H1 (cell line): ENCODE results near the gene ADAMTS16. TPM values are rescaled to one million over a fixed set of nuclear protein-coding genes. Genes with fewer than 3 reads are reported as not detected.

Experiments
- CTCF ChIA-PET: fragments of 300-600 bp; sonication (Branson Sonifier 250); formaldehyde crosslinking; loops from one replicate; lab custom pipeline; 2021; ENCODE audit not compliant: partially characterized antibody; lab: Charles Lee
- POLR2A ChIA-PET: fragments of 300-600 bp; sonication (Branson Sonifier 250); formaldehyde crosslinking; loops from one replicate; lab custom pipeline; 2021; ENCODE audit warnings: inconsistent platforms; ENCODE audit not compliant: partially characterized antibody; lab: Charles Lee
- DNase-seq, 2 experiments: peaks; one replicate each; pipeline versions ENCODE4 v3.0.0 to v3.0.0-alpha.2; 2010 to 2022; ENCODE audit warnings: low spot score in 2 of 2, low read depth in 1 of 2, mixed read lengths in 1 of 2
- FAIRE-seq: peaks from 2 replicates; lab custom pipeline; 2011; peaks lifted over from hg19 to GRCh38; lab: Jason Lieb, UNC
- H2AFZ ChIP-seq: 2 replicates; pipeline ENCODE4 v1.8.1; 2012; ENCODE audit warnings: low read length, inconsistent platforms
- H2AK5ac ChIP-seq: 2 replicates; pipeline ENCODE4 v1.6.1; 2013; ENCODE audit warnings: low read depth, low read length
- H2BK120ac ChIP-seq: replicated peaks from 2 replicates; pipeline ENCODE3; 2013; ENCODE audit warnings: low read depth, low read length, inconsistent platforms
- H2BK12ac ChIP-seq: 2 replicates; pipeline ENCODE4 v1.6.1; 2013; ENCODE audit warnings: low read depth, low read length
- H2BK15ac ChIP-seq: 2 replicates; pipeline ENCODE4 v1.6.1; 2013; ENCODE audit warnings: low read length
- H2BK20ac ChIP-seq: 2 replicates; pipeline ENCODE4 v1.6.1; 2013; ENCODE audit warnings: low read length
- H2BK5ac ChIP-seq: 2 replicates; pipeline ENCODE4 v1.6.1; 2013; ENCODE audit warnings: low read depth, low read length
- H3K14ac ChIP-seq: 2 replicates; pipeline ENCODE4 v1.6.1; 2013; ENCODE audit warnings: inconsistent platforms; ENCODE audit not compliant: insufficient read length
- H3K18ac ChIP-seq: 2 replicates; pipeline ENCODE4 v1.6.1; 2013; ENCODE audit warnings: low read length; ENCODE audit errors: extremely low read depth
- H3K23ac ChIP-seq: 2 replicates; pipeline ENCODE4 v1.6.1; 2013; ENCODE audit warnings: inconsistent platforms; ENCODE audit not compliant: insufficient read length
- H3K23me2 ChIP-seq: 2 replicates; pipeline ENCODE4 v1.6.1; 2013; ENCODE audit warnings: low read depth, low read length
- H3K27ac ChIP-seq: 2 replicates; pipeline ENCODE4 v1.6.1; 2011; ENCODE audit warnings: low read depth, low read length, inconsistent platforms
- H3K27me3 ChIP-seq, 4 experiments: replicated peaks in 1 of 4; 1 replicate in 1 of 4; 2 replicates in 3 of 4; pipeline versions ENCODE4 v1.6.1 to v1.8.1; 2011 to 2013; ENCODE audit warnings: low read length in 3 of 4, mild to moderate bottlenecking in 3 of 4, inconsistent platforms in 2 of 4, mixed read lengths in 2 of 4, moderate library complexity in 1 of 4; ENCODE audit not compliant: control insufficient read depth in 3 of 4, insufficient read depth in 3 of 4; ENCODE audit errors: extremely low read depth in 1 of 4
- H3K36me3 ChIP-seq, 4 experiments: 2 replicates each; pipeline versions ENCODE4 v1.6.1 to v1.8.1; 2011 to 2013; ENCODE audit warnings: mild to moderate bottlenecking in 4 of 4, low read length in 3 of 4, moderate library complexity in 2 of 4, control low read depth in 1 of 4, inconsistent platforms in 1 of 4; ENCODE audit not compliant: insufficient read depth in 4 of 4, control insufficient read depth in 2 of 4
- H3K4ac ChIP-seq: replicated peaks from 2 replicates; pipeline ENCODE3; 2013; ENCODE audit warnings: low read length, low read depth, mixed read lengths, inconsistent platforms; ENCODE audit not compliant: insufficient read length
- H3K4me1 ChIP-seq, 4 experiments: replicated peaks in 1 of 4; 1 replicate in 1 of 4; 2 replicates in 3 of 4; pipeline versions ENCODE4 v1.6.1 to v1.8.1; 2011 to 2013; ENCODE audit warnings: low read length in 3 of 4, inconsistent platforms in 2 of 4, mixed read lengths in 1 of 4; ENCODE audit not compliant: insufficient read depth in 4 of 4, control insufficient read depth in 3 of 4
- H3K4me2 ChIP-seq, 2 experiments: 2 replicates each; pipeline versions ENCODE4 v1.6.1 to v1.8.1; 2011 to 2013; ENCODE audit warnings: low read depth in 2 of 2, low read length in 2 of 2, control low read depth in 1 of 2, inconsistent platforms in 1 of 2, mild to moderate bottlenecking in 1 of 2; ENCODE audit not compliant: insufficient read depth in 1 of 2
- H3K4me3 ChIP-seq, 4 experiments: fragments of 200-600, 300-600 bp in 1 of 4; sonication (generic), shearing (Covaris generic), sonication (Bioruptor Twin) in 1 of 4; 2 replicates each; pipeline versions ENCODE4 v1.5.1 to v1.8.1; 2011 to 2016; ENCODE audit warnings: low read length in 4 of 4, low read depth in 3 of 4, control low read depth in 2 of 4, inconsistent platforms in 2 of 4, mild to moderate bottlenecking in 2 of 4, mixed read lengths in 1 of 4, moderate library complexity in 1 of 4; ENCODE audit not compliant: insufficient read depth in 2 of 4; ENCODE audit errors: extremely low read depth in 1 of 4
- H3K56ac ChIP-seq: replicated peaks from 2 replicates; pipeline ENCODE3; 2013; ENCODE audit warnings: low read depth, mild to moderate bottlenecking, mixed read lengths, low read length, inconsistent platforms; ENCODE audit not compliant: insufficient read length
- H3K79me1 ChIP-seq: 2 replicates; pipeline ENCODE4 v1.6.1; 2013; ENCODE audit warnings: low read depth, low read length, control low read depth
- H3K79me2 ChIP-seq, 2 experiments: 2 replicates each; pipeline versions ENCODE4 v1.6.1 to v1.8.1; 2012 to 2013; ENCODE audit warnings: low read length in 2 of 2, mild to moderate bottlenecking in 2 of 2, inconsistent platforms in 1 of 2; ENCODE audit not compliant: insufficient read depth in 2 of 2, control insufficient read depth in 1 of 2
- H3K9ac ChIP-seq, 4 experiments: replicated peaks in 1 of 4; 1 replicate in 1 of 4; 2 replicates in 3 of 4; pipeline versions ENCODE4 v1.6.1 to v1.8.1; 2011 to 2013; ENCODE audit warnings: low read depth in 3 of 4, low read length in 3 of 4, control low read depth in 2 of 4, mild to moderate bottlenecking in 2 of 4, moderate library complexity in 2 of 4, inconsistent platforms in 1 of 4; ENCODE audit errors: extremely low read depth in 1 of 4
- H3K9me3 ChIP-seq, 2 experiments: 2 replicates each; pipeline versions ENCODE4 v1.6.1 to v1.8.1; 2012 to 2013; ENCODE audit warnings: mild to moderate bottlenecking in 2 of 2, moderate library complexity in 2 of 2, control low read depth in 1 of 2, inconsistent platforms in 1 of 2, low read depth in 1 of 2, low read length in 1 of 2, mixed read lengths in 1 of 2; ENCODE audit not compliant: insufficient read depth in 2 of 2
- H4K20me1 ChIP-seq, 2 experiments: replicated peaks in 1 of 2; 2 replicates each; pipeline versions ENCODE3 to v1.8.1; 2011 to 2013; ENCODE audit warnings: inconsistent platforms in 2 of 2, low read length in 2 of 2, mild to moderate bottlenecking in 1 of 2; ENCODE audit not compliant: insufficient read depth in 2 of 2, control insufficient read depth in 1 of 2
- H4K5ac ChIP-seq: 2 replicates; pipeline ENCODE4 v1.6.1; 2013; ENCODE audit warnings: low read length, low read depth, mixed read lengths, inconsistent platforms; ENCODE audit not compliant: insufficient read length
- H4K8ac ChIP-seq: 2 replicates; pipeline ENCODE4 v1.8.0; 2013; ENCODE audit warnings: mild to moderate bottlenecking, moderate library complexity, low read length, inconsistent platforms; ENCODE audit not compliant: insufficient read depth; ENCODE audit errors: extremely low read depth
- H4K91ac ChIP-seq: replicated peaks from 2 replicates; pipeline ENCODE3; 2013; ENCODE audit warnings: low read length, mixed read lengths, inconsistent platforms; ENCODE audit not compliant: insufficient read length
- BRCA1 ChIP-seq: IDR thresholded peaks from 2 replicates; pipeline ENCODE4 v1.6.1; 2012; ENCODE audit warnings: low read depth, low read length, improper control_type of control experiment
- CBX5 ChIP-seq: fragments of 300-800, 300-1000 bp; sonication (generic); IDR thresholded peaks from 2 replicates; pipeline ENCODE4 v1.7.1; 2016; ENCODE audit warnings: antibody characterized with exemption, low read length, low read depth
- CTCF ChIP-seq, 3 experiments: IDR thresholded peaks; 1 replicate in 2 of 3; 2 replicates in 1 of 3; pipeline versions ENCODE4 v1.5.1 to v1.6.1; 2011; ENCODE audit warnings: low read length in 3 of 3, mild to moderate bottlenecking in 3 of 3, inconsistent platforms in 2 of 3, low read depth in 1 of 3, moderate library complexity in 1 of 3; ENCODE audit not compliant: insufficient read depth in 1 of 3; ENCODE audit errors: control extremely low read depth in 1 of 3
- GABPA ChIP-seq: IDR thresholded peaks from 2 replicates; pipeline ENCODE4 v1.6.1; 2011; ENCODE audit warnings: mild to moderate bottlenecking, low read length, moderate library complexity, borderline replicate concordance; ENCODE audit not compliant: insufficient read depth
- JUND ChIP-seq: IDR thresholded peaks from 2 replicates; pipeline ENCODE4 v1.6.1; 2011; ENCODE audit warnings: mild to moderate bottlenecking, improper control_type of control experiment, low read length
- KDM1A ChIP-seq: fragments of 200-600, 300-600 bp; sonication (generic); IDR thresholded peaks from 2 replicates; pipeline ENCODE4 v1.7.1; 2016; ENCODE audit warnings: mild to moderate bottlenecking, low read length, borderline replicate concordance
- KDM4A ChIP-seq: IDR thresholded peaks from one replicate; pipeline ENCODE4 v1.7.1; 2012; ENCODE audit warnings: low read depth, mild to moderate bottlenecking, moderate library complexity, low read length, inconsistent platforms; ENCODE audit not compliant: severe bottlenecking
- KDM5A ChIP-seq: fragments of 200-600 bp; IDR thresholded peaks from 2 replicates; pipeline ENCODE4 v1.7.1; 2012; ENCODE audit warnings: mild to moderate bottlenecking, low read length, inconsistent platforms, mixed read lengths
- RNF2 ChIP-seq: fragments of 200-900, 300-1000 bp; sonication (generic); IDR thresholded peaks from 2 replicates; pipeline ENCODE4 v1.7.1; 2016; ENCODE audit warnings: borderline replicate concordance, low read depth, mild to moderate bottlenecking, antibody characterized with exemption, low read length; ENCODE audit not compliant: poor library complexity, severe bottlenecking; ENCODE audit errors: missing control alignments
- SIRT6 ChIP-seq: IDR thresholded peaks from one replicate; pipeline ENCODE4 v1.7.1; 2012; ENCODE audit warnings: low read length, inconsistent platforms
- TAF7 ChIP-seq: optimal IDR thresholded peaks from 2 replicates; pipeline ENCODE3; 2011; ENCODE audit warnings: low read depth, mild to moderate bottlenecking, inconsistent platforms, low read length, moderate library complexity, borderline replicate concordance
- WGBS, 2 experiments: shearing (Covaris generic) in 1 of 2; methylation state at CpG; one replicate each; pipeline versions ENCODE4 v1.1.6 to v1.1.7; 2013 to 2015; ENCODE audit warnings: low lambda C conversion rate in 2 of 2, mixed read lengths in 2 of 2, inconsistent platforms in 1 of 2, low coverage in 1 of 2, missing lambda C conversion rate in 1 of 2; ENCODE audit not compliant: insufficient replicate concordance in 2 of 2, insufficient coverage in 1 of 2, insufficient read length in 1 of 2; ENCODE audit errors: extremely low coverage in 1 of 2, missing lambda C conversion rate in 1 of 2; 5-methylcytosine and 5-hydroxymethylcytosine counted together
- polyA plus RNA-seq, 7 experiments: library from polyadenylated mRNA; depleted of rRNA in 3 of 7; stranded (reverse) in 5 of 7; unstranded in 2 of 7; fragments of >200 nt in 5 of 7; fragments of 200-250 nt in 2 of 7; gene quantifications; 1 replicate in 5 of 7; 2 replicates in 1 of 7; 4 replicates in 1 of 7; pipeline versions ENCODE4 v1.2.1 to v1.2.3, GENCODE V29; 2011 to 2013; ENCODE audit warnings: missing spikeins in 2 of 7, mixed read lengths in 2 of 7
- total RNA-seq: library from RNA; stranded (reverse); fragmentation: NEBNext Ultra II Directional; extraction: Animal tissue kit (Norgen Biotek cat#: 25700); gene quantifications from 2 replicates; pipeline ENCODE4 v1.2.1, GENCODE V29; 2021

Gene ADAMTS16
- total and polyA plus RNA-seq, 2 of the 8 experiments (the other 6 are each of a cell fraction or from before 2014, with no cell fraction given): 3.7 to 16.0 TPM

GRCh38 chr5:5287419-5287818 is 147.3 kb downstream of the ADAMTS16 start:
- Histone ChIP-seq H3K9ac (no peak overlapping the region), H3K4ac (no peak overlapping the region), H2AK5ac (no peak overlapping the region), H3K79me1 (no peaks in the 10 kb centered on the region), H3K4me3 (no peak overlapping the region), H4K91ac (no peak overlapping the region), H4K8ac (no peak overlapping the region), H4K5ac (no peak overlapping the region), H2BK5ac (no peak overlapping the region), H3K9me3 (0 out of 4 replicates have a peak, but pooled peaks cover 0 to 5% of the 10 kb centered on the region in 2 experiments), H2BK20ac (no peak overlapping the region), H3K23me2 (no peaks in the 10 kb centered on the region), H3K23ac (no peak overlapping the region), H3K36me3 (peaks cover 0 to 3% (median 0%) of the 10 kb centered on the region in 4 experiments; a peak in 1 of 8 replicates), H2BK12ac (no peak overlapping the region), H3K79me2 (no peaks in the 10 kb centered on the region), H3K4me1 (peaks cover 0 to 2% (median 0%) of the 10 kb centered on the region in 4 experiments; a peak in 1 of 7 replicates), H3K14ac (no peak overlapping the region), H3K27ac (no peak overlapping the region), H3K4me2 (no peak overlapping the region), H3K56ac (no peak overlapping the region), H2BK120ac (no peak overlapping the region), H2AFZ (no peak overlapping the region), H2BK15ac (no peak overlapping the region), H3K27me3 (no peaks in the 10 kb centered on the region), H3K18ac (no peak overlapping the region), H4K20me1 (no peaks in the 10 kb centered on the region)
- DNase-seq (no peak), FAIRE-seq (no peak)
- 90% methylated on average over 9 of the region's 9 CpGs; no CpG with 5 or more reads in 1 of the 2 experiments for WGBS, 2 experiments
- no peak for TF ChIP-seq KDM1A
- no peak for TF ChIP-seq KDM4A
- TF ChIP-seq CBX5: no peak
- no peak for TF ChIP-seq RNF2
- TF ChIP-seq KDM5A: no peak
- no peak for TF ChIP-seq SIRT6
- TF ChIP-seq JUND: no peak
- TF ChIP-seq BRCA1: no peak
- TF ChIP-seq TAF7: no peak
- TF ChIP-seq GABPA: no peak
- no peak for TF ChIP-seq CTCF (IDR thresholded peaks at IDR 0.05; ENCODE audit: control extremely low read depth in 1 of 3, insufficient read depth in 1 of 3, low read depth in 1 of 3, low read length in 3 of 3)
- POLR2A ChIA-PET: no interaction called here
- CTCF ChIA-PET: interaction anchor here (0.9 kb wide), 1 partner anchor 13 kb away, joined by 3 read pairs; no protein-coding TSS in a partner anchor
